CD4-positive, alpha-beta T cell treated with Interleukin-17A for 4 hours (primary cell): ENCODE data around the gene DHRS12.
"Not testable (repeated sequence)": the region's sequence is repeated elsewhere in the genome, so short reads cannot be mapped to it uniquely, and the experiment has no call there.

Source experiments
- DNase-seq: peaks from one replicate; pipeline ENCODE4 v3.0.0-alpha.2; 2020; ENCODE audit warnings: mixed read lengths

The DHRS12 gene

DNA sequence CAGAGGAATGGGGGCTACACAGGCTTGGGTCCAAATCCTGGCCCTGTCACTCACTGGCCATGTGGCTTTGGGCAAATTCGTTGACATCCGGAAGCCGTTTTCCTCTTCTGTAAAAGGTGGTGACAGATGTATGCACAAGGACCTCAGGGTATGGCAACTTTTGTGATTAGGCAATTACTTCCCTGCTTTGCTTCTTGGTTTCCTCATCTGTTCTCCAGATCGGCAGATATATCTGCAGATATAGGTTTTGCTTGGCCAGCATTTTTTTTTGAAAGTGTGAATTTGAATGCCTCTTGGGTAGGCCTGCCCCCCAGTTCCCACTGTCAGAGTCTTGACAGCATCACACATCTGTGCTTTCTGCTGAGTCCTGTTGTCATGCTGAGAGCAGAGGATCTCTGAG lies 23.3 kb upstream of the DHRS12 start:
- no peak for DNase-seq

DNA sequence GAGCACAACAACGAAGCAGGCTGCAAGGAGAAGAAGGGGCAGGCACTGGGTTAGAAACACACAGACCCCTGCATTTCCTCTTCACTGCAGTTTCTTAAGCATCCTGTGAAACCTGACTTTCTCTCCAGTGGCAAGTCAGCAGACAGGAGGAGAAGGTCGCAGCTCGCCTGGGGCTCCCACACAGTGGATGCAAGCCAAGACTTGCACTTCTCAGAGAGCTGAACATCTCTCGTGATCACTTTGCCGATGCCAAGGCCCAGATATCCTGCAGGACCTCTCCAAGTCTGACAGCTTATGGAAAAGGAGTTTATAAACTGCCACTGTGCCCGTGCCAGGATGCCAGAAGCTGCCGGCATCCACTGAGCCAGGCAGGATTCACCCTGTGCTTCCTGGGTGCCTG lies 22.6 kb upstream of the DHRS12 start:
- peak; percentile 57 for DNase-seq

DNA sequence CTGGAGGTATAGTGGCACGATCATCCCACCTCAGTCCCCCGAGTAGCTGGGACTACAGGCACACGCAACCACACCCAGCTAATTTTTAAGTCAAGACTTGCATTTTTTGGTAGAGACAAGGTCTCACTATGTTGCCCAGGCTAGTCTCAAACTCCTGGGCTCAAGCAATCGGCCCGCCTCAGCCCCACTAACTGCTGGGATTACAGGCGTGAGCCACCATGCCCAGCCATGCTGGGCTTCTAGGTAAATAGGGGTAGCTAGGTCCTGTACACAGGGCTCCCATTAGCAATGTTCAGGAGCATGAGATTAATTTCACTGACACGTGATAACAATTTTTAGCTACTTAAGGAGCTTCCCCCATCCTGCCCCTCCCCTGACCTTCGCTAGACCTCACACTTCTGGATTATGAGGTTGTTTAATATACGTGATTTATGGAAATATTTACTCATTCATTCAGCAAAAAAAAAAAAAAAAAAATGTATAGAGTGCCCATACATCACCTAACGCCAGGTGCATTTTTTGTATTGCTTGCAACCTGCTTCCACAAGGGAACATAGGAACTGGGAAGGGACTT lies 21.8 kb upstream of the DHRS12 start:
- no peak for DNase-seq

DNA sequence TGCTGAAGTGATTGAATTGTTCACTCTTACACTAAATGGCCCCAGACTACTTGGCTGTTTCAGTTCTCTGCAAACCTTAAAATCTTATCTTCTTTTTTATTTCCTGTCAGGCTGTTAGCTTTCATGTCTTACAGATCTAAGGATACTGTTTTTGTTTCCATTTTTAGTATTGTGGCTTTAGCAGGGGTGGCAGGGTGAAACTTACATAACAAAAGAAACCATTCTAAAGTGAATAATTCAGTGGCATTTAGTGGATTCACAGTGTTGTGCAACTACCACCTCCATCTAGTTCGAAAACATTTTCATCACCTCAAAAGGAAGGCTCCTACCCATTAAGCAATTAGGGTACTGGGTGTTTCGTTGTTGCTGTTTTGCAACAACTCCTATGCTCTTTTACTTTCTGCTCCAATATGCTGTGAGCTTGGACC lies 21.2 kb upstream of the DHRS12 start:
- peak; percentile 42 for DNase-seq

DNA sequence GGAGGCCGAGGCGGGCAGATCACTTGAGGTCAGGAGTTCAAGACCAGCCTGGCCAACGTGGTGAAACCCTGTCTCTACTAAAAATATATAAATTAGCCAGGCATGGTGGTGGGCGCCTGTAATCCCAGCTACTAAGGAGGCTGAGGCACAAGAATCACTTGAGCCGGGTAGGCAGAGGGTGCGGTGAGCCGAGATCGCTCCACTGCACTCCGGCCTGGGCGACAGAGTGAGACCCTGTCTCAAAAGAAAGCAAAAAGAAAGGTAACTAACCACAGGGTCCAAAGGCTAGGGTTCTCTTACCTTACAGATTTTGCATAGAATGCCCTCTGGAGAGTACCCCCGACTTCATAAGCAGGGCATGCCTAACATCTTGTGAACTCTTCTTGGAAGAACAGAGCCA lies 20.7 kb upstream of the DHRS12 start:
- not testable (repeated sequence) for DNase-seq

DNA sequence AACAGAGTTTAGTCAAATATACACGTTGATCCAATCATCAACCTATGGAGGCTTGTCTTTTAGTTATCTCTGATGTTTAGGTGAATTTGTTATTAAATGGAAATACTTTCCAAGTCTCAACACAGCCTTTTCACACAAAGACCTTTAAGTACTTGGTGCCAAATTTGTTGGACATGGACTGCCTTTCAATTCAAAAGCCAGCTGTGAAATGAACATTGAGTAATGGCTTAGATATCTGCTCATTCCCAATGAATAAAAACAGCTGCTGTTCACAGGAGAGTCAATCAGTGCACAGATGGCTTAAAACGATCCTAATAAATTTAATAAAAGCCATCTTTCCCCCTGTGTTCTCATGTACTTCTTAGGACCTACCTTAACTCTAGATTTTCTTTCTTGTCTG lies 19.9 kb upstream of the DHRS12 start:
- DNase-seq, result no peak

DNA sequence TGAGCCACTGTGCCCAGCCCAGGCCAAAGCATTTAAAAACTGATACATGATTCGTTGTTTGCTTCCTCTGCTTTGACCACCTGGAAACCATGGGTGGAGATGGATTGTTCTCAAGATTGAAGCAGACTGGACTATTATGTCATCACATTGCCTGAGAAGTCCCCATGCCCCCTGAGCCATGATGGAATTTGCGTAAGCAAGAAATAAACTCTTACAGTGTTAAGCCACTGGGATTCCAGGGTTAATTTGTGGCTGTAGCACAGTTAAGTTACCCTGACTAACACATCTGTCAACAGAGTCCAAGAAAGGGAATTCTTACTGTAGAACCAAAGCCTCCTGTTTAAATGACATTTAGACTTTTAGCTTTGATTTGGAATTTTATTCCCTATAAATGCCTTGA lies 19.4 kb upstream of the DHRS12 start:
- no peak for DNase-seq

DNA sequence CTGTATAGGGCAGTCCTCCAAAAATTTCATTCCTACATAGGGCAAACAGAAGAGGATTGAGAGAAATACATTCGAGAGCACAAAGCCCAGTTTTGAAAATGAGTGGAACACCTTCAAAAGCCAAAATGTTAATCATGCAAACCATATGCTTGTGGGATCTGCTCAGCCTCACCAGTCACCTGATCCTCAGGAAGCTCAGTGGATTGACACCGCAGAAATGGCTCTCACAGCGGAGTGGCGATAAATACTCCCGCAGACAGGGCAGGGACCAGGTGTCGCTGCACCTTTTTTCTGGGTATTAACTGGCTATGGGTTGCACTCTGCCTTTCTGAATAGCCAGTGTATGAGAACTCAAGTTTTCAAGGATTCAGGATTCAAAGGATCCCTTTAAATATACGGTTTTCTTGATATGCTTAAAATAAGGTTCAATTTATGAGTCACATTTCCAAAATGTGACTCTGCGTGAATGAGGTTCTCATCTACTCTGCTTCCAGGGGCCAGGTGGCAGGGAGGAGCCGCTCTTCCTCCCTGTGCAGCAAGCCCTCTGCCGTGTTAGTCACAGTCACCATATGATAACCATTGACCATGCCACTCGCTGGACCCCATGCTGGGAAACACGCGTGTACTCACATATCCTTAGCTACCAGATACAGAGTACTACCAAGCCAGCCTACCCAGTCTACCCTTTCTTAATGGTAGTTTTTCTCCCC lies 18.3 kb upstream of the DHRS12 start:
- DNase-seq, result peak; percentile 65

DNA sequence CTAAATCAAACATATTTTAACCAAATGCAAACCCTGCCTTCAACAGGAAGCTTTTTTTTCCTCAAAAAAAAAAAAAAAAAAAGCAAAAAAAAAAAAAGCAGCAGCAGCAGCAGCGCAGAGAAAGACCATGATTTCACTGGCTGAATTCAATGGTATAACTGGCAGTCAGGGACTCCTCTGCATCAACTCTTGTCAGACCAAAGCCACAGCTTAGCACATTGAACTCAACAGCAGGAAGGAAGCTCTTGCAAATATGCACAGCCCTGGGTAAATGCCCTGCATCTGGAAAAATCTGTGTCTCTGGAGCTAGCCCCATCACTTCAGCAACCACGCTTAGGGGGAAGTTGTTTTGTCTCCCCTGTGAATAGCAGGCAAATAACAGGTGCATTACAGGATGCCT lies 17.6 kb upstream of the DHRS12 start:
- DNase-seq, result peak; percentile 54

DNA sequence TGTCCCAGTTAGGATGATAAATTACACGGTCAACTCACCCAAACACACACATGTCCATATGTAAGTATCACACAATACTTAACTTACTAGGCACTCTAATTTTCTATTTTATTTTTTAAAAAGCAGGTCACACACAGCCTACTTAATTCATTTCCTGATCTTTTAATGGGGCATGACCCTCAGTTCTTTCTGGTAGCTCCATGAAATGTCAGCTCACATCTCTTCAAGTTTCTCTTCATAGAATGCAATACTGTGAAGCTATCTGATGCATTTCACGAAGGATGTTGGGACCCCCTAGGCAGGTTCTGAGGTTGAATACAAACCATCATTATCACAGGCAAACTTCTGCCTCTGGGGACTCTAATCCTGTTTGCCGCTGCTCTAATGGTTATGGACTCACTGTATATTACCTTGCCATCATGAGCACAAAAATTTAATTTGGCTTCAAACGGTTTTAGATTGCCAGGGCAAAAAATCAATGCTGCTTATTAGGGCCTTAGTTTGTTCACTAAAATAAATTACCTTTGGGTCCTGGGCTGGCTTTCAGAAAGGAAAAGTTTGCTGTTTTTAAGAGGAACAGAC lies 16.1 kb upstream of the DHRS12 start:
- no peak for DNase-seq

DNA sequence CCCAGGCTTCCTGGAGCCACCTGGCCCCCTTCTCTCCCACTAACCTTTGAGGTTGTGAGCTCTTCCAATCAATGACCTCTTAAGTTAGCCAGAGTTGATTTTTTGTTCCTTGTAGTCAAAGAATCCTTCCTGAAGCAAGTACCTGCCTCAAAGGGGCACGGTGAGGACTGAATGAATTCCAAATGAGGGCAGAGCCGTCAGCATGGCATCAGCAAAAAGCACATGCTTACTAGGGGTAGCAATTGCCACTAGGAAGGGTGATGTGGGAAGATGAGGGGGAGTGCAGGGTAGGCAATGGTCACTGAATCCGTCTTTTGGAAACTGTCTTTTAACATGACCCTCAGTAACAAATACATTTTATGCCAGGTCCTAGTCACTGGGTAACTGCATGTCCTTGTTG lies 15.6 kb upstream of the DHRS12 start:
- DNase-seq, result no peak

DNA sequence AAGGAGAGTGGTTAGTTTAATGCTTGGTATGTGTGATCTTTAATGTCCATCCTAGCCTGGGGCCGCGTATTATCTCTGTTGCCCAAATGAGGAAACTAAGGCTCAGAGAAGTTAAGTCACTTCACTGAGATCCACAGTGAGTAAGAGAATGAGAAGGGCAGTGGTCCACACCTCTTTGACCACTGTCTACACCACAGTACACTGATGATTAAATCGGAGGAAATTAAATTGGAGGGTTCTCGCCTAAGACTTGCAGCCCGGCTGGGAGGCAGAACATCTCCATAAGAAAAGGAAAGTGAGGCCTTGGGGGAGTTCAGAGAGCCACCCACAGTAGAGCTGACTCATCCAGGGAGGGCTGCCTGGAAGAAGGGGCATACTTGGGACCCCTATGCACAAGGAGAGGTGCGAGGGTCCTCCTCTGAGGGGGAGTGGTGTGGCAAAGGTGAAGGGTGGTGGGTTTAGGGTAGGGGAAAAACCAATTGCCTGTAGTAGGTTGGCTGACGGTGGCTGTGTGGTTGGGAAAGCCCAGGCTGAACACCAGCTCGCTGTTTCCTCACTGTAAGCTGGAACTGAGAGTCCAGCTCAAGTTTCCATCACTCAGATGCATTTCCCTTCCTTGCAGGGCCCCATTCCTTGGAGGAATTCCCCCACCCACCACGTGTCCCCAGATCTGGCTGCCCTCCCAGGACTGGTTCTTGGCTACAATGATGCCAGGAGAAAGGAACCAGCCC lies 15.0 kb upstream of the DHRS12 start:
- peak; percentile 44 for DNase-seq

DNA sequence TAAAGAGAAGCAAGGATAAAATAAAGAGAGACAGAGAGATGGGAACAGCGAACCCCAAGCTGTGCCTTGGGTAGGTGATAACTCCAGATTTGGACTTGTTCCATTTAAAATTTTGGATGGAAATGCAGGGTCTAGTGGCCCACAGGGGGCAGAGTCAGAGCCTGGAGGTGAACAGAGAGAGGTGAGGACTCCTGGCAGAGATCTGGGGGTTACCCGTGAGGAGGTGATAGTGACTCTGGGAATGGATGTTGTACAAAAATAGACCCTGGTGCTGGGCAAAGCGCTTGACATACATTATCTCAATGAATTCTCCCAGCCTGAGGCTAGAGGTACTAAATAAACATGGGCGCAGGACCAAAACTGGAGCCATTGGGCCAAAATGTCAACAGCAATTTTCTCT lies 14.3 kb upstream of the DHRS12 start:
- DNase-seq, result no peak

DNA sequence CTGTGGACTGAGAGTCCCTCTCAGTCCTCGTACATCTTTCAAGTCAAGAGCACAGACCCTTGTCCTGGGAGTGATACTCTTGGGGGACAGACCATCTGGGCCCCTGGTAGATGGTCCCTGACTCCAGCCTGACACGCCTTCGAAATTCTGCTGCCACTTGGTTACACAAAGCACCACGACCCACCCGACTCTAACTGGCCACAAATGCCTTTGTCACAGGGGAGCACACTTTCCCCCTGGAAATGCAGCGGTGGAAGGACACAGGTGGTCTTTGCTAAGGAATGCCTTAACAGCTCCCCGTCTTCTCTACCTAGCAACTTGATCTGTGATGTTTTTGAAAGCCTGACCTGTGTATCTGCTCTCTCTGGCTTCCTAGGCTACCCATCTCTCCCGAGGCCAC lies 13.8 kb upstream of the DHRS12 start:
- no peak for DNase-seq

DNA sequence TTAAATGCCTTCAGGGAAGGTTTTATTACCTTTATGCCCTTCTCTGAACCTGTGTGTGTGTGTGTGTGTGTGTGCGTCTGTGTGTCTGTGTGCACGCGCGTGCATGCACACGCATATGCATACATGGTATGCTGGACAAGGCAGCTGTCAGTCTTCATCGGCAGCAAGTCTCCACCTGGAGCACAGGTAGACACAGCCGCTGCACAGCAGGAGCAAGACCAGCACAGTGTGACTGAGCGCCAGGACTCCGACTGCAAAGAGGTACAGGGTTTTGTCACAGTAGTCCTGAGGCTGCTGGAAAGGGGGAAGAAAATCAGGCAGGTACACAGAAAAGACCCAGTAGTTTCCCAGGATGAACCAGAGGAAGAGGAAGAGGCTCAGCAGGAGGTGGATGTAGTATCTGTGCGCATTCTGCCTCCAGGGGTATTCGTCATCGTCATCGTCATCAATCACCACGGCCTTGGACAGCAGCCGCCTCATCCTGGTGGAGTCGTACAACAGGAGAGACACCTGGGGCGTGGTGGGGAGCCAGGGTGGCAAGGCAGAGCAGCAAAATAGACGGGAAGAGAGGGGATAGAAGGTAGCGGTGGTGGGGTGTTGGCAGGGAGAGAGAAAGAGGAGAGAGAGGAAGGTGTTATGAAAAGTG lies 12.8 kb upstream of the DHRS12 start:
- no peak for DNase-seq

DNA sequence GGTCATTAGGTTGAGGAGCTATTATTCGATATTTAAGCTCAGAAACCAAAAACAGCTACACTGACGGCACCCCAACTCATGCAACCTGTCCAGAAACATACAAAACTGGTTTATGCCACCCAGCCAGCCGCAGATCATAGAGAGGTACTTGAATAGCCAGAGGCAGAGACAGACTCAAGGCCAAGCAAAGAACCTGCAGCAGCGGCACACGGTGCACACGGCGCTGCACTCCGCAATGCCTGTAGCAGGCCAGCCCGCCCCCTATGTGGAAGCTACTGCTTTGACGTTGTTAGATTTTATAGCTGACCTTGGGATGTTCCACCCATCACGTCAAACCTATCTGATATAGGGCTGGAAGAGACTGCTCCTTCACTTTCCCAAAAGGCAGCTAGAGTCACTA lies 11.9 kb upstream of the DHRS12 start:
- DNase-seq, result no peak

DNA sequence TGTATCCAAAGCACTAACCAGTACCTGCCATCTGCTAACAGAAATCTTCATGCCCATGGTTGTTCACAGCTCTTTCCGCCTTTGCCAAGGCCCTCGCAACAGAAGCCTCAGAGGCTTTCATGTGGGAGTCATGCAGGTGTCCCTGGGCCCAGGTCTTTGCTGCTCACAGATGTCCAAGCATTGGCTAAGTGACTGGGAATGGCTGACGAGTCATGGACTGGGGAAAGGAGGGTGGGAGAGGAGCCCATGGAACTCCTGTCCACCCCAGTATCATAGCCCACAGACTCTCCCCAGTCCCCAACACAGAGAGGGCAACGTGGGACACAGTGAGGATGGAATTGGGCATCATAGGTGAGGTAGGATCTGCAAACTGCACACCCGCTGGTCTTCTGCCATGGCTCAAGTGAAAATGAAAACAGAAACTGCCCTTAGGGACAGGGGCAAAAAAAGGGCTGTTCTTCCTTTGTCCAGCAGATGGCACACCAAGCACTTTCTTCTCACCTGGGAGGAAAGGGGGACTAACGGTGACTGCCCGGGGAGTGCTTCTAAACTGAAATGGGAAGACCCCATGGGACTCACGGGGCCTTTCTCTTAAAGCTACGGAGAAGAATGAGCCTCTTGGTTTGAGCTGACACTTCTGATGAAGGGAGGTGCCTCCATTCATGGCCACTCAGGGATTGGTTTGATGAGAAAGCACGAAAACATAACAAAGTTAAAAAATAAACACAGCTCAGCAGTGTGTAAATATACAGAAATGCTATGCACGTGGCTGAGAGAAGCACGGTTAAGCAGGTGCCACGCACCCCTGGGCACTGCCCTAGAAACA lies 11.1 kb upstream of the DHRS12 start:
- DNase-seq, result peak; percentile 80

DNA sequence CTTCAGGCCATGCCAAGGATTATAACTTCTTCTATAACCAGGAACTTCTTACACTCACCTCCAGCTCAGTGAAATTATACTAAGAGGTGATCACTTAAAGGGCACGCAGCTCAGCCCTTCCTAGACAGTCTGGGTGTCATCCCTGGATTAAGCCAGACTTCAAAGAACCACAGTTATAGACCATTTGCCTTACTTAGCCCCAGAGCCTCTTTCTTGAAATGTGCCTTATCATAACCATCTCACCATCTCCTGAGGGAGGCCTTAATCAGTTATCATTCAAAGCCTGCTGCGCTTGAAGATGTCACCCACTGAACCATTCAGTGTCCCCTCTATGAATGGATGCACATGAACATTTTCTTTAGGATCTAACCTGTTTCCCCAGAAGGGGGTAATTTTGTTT lies 10.1 kb upstream of the DHRS12 start:
- no peak for DNase-seq

DNA sequence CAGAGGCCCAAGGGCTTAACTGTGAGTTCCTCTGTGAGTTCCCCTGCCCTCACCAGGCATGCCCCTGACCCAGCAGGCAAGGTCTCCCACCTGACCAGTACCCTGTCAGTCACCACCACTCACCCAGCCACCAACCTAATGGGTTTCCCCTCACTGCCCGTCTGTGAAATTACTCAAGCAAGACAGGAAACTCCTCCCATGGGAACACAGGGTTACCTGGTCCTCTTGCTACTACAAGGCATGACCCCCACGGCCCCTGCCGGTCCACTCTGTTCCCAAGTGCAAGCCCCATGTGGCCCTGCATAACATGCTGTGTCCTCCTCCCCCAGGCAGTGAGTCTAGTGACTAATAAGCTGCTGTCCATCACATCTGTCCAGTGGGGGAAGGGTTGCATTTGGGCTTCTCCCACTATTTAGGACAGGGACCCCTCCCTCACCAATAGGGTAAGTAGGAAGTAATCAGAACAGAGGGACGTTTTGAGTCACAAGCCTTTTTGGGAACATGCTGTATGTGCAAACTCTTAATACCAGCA lies 8.0 kb upstream of the DHRS12 start:
- no peak for DNase-seq

DNA sequence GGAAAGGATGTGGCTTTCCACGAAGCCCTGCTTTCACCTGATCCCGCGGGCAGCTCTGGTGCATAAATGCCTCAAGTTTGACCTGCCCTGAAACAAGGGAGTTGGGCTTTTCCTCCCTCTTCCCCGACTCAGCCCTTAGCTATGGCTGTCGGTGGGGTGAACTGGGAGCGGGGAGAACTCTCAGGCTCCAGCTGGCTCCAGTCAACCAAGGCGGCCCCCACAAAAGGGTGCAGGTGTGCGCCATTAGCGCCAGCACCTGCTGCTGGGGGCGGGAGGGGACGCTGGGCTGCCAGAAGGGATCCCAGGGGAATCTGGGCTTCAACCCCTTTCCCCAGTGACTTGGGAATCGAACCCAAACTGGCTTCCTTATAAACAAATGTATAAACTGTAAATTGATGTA lies 7.1 kb upstream of the DHRS12 start:
- no peak for DNase-seq

DNA sequence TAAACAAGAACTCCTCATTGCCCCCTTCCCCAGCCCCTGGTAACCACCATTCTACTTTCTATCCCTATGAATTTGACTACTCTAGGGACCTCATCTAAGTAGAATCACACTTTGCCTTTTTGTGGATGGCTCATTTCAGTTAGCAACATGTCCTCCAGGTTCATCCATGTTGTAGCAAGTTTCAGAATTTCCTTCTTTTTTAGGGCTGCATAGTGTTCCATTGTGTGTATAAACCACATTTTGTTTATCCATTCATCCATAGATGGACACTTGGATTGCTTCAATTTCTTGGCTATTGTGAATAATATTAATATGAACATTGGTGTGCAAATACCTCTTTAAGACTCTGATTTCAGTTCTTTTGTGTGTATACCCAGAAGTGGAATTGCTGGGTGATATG lies 4.8 kb upstream of the DHRS12 start:
- DNase-seq, result no peak

DNA sequence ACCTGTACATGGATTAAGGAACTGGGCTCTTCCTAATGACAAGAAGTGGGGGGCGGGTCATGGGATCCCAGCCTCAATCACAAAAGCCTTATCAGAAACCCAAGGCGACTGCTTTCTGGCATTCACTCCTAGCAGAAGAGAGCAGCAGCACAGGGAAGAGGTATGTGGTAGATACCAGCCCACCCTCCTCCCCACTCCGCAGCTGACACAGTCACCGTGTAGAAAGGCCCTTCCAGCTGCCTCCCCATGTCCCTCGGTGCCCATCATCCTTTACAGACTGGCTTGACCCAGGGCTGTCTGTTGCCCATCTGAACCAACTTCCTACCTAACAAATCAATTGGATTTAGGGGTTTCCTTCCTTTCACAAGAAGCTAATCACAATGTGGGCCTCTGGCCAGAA lies 3.1 kb upstream of the DHRS12 start:
- DNase-seq, result no peak
